H1 (cell line): ENCODE results near the gene GRM1. TPM values are rescaled to one million over a fixed set of nuclear protein-coding genes. Genes with fewer than 3 reads are reported as not detected.

Experiments used
- CTCF ChIA-PET: fragments of 300-600 bp; sonication (Branson Sonifier 250); formaldehyde crosslinking; loops from one replicate; lab custom pipeline; 2021; ENCODE audit not compliant: partially characterized antibody; lab: Charles Lee
- POLR2A ChIA-PET: fragments of 300-600 bp; sonication (Branson Sonifier 250); formaldehyde crosslinking; loops from one replicate; lab custom pipeline; 2021; ENCODE audit warnings: inconsistent platforms; ENCODE audit not compliant: partially characterized antibody; lab: Charles Lee
- DNase-seq, 2 experiments: peaks; one replicate each; pipeline versions ENCODE4 v3.0.0 to v3.0.0-alpha.2; 2010 to 2022; ENCODE audit warnings: low spot score in 2 of 2, low read depth in 1 of 2, mixed read lengths in 1 of 2
- FAIRE-seq: peaks from 2 replicates; lab custom pipeline; 2011; peaks lifted over from hg19 to GRCh38; lab: Jason Lieb, UNC
- H2AFZ ChIP-seq: 2 replicates; pipeline ENCODE4 v1.8.1; 2012; ENCODE audit warnings: low read length, inconsistent platforms
- H2AK5ac ChIP-seq: 2 replicates; pipeline ENCODE4 v1.6.1; 2013; ENCODE audit warnings: low read depth, low read length
- H2BK120ac ChIP-seq: replicated peaks from 2 replicates; pipeline ENCODE3; 2013; ENCODE audit warnings: low read depth, low read length, inconsistent platforms
- H2BK12ac ChIP-seq: 2 replicates; pipeline ENCODE4 v1.6.1; 2013; ENCODE audit warnings: low read depth, low read length
- H2BK15ac ChIP-seq: 2 replicates; pipeline ENCODE4 v1.6.1; 2013; ENCODE audit warnings: low read length
- H2BK20ac ChIP-seq: 2 replicates; pipeline ENCODE4 v1.6.1; 2013; ENCODE audit warnings: low read length
- H2BK5ac ChIP-seq: 2 replicates; pipeline ENCODE4 v1.6.1; 2013; ENCODE audit warnings: low read depth, low read length
- H3K14ac ChIP-seq: 2 replicates; pipeline ENCODE4 v1.6.1; 2013; ENCODE audit warnings: inconsistent platforms; ENCODE audit not compliant: insufficient read length
- H3K18ac ChIP-seq: 2 replicates; pipeline ENCODE4 v1.6.1; 2013; ENCODE audit warnings: low read length; ENCODE audit errors: extremely low read depth
- H3K23ac ChIP-seq: 2 replicates; pipeline ENCODE4 v1.6.1; 2013; ENCODE audit warnings: inconsistent platforms; ENCODE audit not compliant: insufficient read length
- H3K23me2 ChIP-seq: 2 replicates; pipeline ENCODE4 v1.6.1; 2013; ENCODE audit warnings: low read depth, low read length
- H3K27ac ChIP-seq: 2 replicates; pipeline ENCODE4 v1.6.1; 2011; ENCODE audit warnings: low read depth, low read length, inconsistent platforms
- H3K27me3 ChIP-seq, 4 experiments: replicated peaks in 1 of 4; 1 replicate in 1 of 4; 2 replicates in 3 of 4; pipeline versions ENCODE4 v1.6.1 to v1.8.1; 2011 to 2013; ENCODE audit warnings: low read length in 3 of 4, mild to moderate bottlenecking in 3 of 4, inconsistent platforms in 2 of 4, mixed read lengths in 2 of 4, moderate library complexity in 1 of 4; ENCODE audit not compliant: control insufficient read depth in 3 of 4, insufficient read depth in 3 of 4; ENCODE audit errors: extremely low read depth in 1 of 4
- H3K36me3 ChIP-seq, 4 experiments: 2 replicates each; pipeline versions ENCODE4 v1.6.1 to v1.8.1; 2011 to 2013; ENCODE audit warnings: mild to moderate bottlenecking in 4 of 4, low read length in 3 of 4, moderate library complexity in 2 of 4, control low read depth in 1 of 4, inconsistent platforms in 1 of 4; ENCODE audit not compliant: insufficient read depth in 4 of 4, control insufficient read depth in 2 of 4
- H3K4ac ChIP-seq: replicated peaks from 2 replicates; pipeline ENCODE3; 2013; ENCODE audit warnings: low read length, low read depth, mixed read lengths, inconsistent platforms; ENCODE audit not compliant: insufficient read length
- H3K4me1 ChIP-seq, 4 experiments: replicated peaks in 1 of 4; 1 replicate in 1 of 4; 2 replicates in 3 of 4; pipeline versions ENCODE4 v1.6.1 to v1.8.1; 2011 to 2013; ENCODE audit warnings: low read length in 3 of 4, inconsistent platforms in 2 of 4, mixed read lengths in 1 of 4; ENCODE audit not compliant: insufficient read depth in 4 of 4, control insufficient read depth in 3 of 4
- H3K4me2 ChIP-seq, 2 experiments: 2 replicates each; pipeline versions ENCODE4 v1.6.1 to v1.8.1; 2011 to 2013; ENCODE audit warnings: low read depth in 2 of 2, low read length in 2 of 2, control low read depth in 1 of 2, inconsistent platforms in 1 of 2, mild to moderate bottlenecking in 1 of 2; ENCODE audit not compliant: insufficient read depth in 1 of 2
- H3K4me3 ChIP-seq, 4 experiments: fragments of 200-600, 300-600 bp in 1 of 4; sonication (generic), shearing (Covaris generic), sonication (Bioruptor Twin) in 1 of 4; 2 replicates each; pipeline versions ENCODE4 v1.5.1 to v1.8.1; 2011 to 2016; ENCODE audit warnings: low read length in 4 of 4, low read depth in 3 of 4, control low read depth in 2 of 4, inconsistent platforms in 2 of 4, mild to moderate bottlenecking in 2 of 4, mixed read lengths in 1 of 4, moderate library complexity in 1 of 4; ENCODE audit not compliant: insufficient read depth in 2 of 4; ENCODE audit errors: extremely low read depth in 1 of 4
- H3K56ac ChIP-seq: replicated peaks from 2 replicates; pipeline ENCODE3; 2013; ENCODE audit warnings: low read depth, mild to moderate bottlenecking, mixed read lengths, low read length, inconsistent platforms; ENCODE audit not compliant: insufficient read length
- H3K79me1 ChIP-seq: 2 replicates; pipeline ENCODE4 v1.6.1; 2013; ENCODE audit warnings: low read depth, low read length, control low read depth
- H3K79me2 ChIP-seq, 2 experiments: 2 replicates each; pipeline versions ENCODE4 v1.6.1 to v1.8.1; 2012 to 2013; ENCODE audit warnings: low read length in 2 of 2, mild to moderate bottlenecking in 2 of 2, inconsistent platforms in 1 of 2; ENCODE audit not compliant: insufficient read depth in 2 of 2, control insufficient read depth in 1 of 2
- H3K9ac ChIP-seq, 4 experiments: replicated peaks in 1 of 4; 1 replicate in 1 of 4; 2 replicates in 3 of 4; pipeline versions ENCODE4 v1.6.1 to v1.8.1; 2011 to 2013; ENCODE audit warnings: low read depth in 3 of 4, low read length in 3 of 4, control low read depth in 2 of 4, mild to moderate bottlenecking in 2 of 4, moderate library complexity in 2 of 4, inconsistent platforms in 1 of 4; ENCODE audit errors: extremely low read depth in 1 of 4
- H3K9me3 ChIP-seq, 2 experiments: 2 replicates each; pipeline versions ENCODE4 v1.6.1 to v1.8.1; 2012 to 2013; ENCODE audit warnings: mild to moderate bottlenecking in 2 of 2, moderate library complexity in 2 of 2, control low read depth in 1 of 2, inconsistent platforms in 1 of 2, low read depth in 1 of 2, low read length in 1 of 2, mixed read lengths in 1 of 2; ENCODE audit not compliant: insufficient read depth in 2 of 2
- H4K20me1 ChIP-seq, 2 experiments: replicated peaks in 1 of 2; 2 replicates each; pipeline versions ENCODE3 to v1.8.1; 2011 to 2013; ENCODE audit warnings: inconsistent platforms in 2 of 2, low read length in 2 of 2, mild to moderate bottlenecking in 1 of 2; ENCODE audit not compliant: insufficient read depth in 2 of 2, control insufficient read depth in 1 of 2
- H4K5ac ChIP-seq: 2 replicates; pipeline ENCODE4 v1.6.1; 2013; ENCODE audit warnings: low read length, low read depth, mixed read lengths, inconsistent platforms; ENCODE audit not compliant: insufficient read length
- H4K8ac ChIP-seq: 2 replicates; pipeline ENCODE4 v1.8.0; 2013; ENCODE audit warnings: mild to moderate bottlenecking, moderate library complexity, low read length, inconsistent platforms; ENCODE audit not compliant: insufficient read depth; ENCODE audit errors: extremely low read depth
- H4K91ac ChIP-seq: replicated peaks from 2 replicates; pipeline ENCODE3; 2013; ENCODE audit warnings: low read length, mixed read lengths, inconsistent platforms; ENCODE audit not compliant: insufficient read length
- BRCA1 ChIP-seq: IDR thresholded peaks from 2 replicates; pipeline ENCODE4 v1.6.1; 2012; ENCODE audit warnings: low read depth, low read length, improper control_type of control experiment
- HDAC2 ChIP-seq, 2 experiments: fragments of 300-600 bp in 1 of 2; sonication (generic) in 1 of 2; IDR thresholded peaks; 2 replicates each; pipeline ENCODE4 v1.6.1; 2011 to 2012; ENCODE audit warnings: low read depth in 2 of 2, low read length in 2 of 2, mild to moderate bottlenecking in 2 of 2, moderate library complexity in 2 of 2, borderline replicate concordance in 1 of 2, inconsistent platforms in 1 of 2
- RXRA ChIP-seq: IDR thresholded peaks from 2 replicates; pipeline ENCODE4 v1.6.1; 2011; ENCODE audit warnings: low read depth, mild to moderate bottlenecking, low read length, moderate library complexity; ENCODE audit not compliant: insufficient read depth
- WGBS, 2 experiments: shearing (Covaris generic) in 1 of 2; methylation state at CpG; one replicate each; pipeline versions ENCODE4 v1.1.6 to v1.1.7; 2013 to 2015; ENCODE audit warnings: low lambda C conversion rate in 2 of 2, mixed read lengths in 2 of 2, inconsistent platforms in 1 of 2, low coverage in 1 of 2, missing lambda C conversion rate in 1 of 2; ENCODE audit not compliant: insufficient replicate concordance in 2 of 2, insufficient coverage in 1 of 2, insufficient read length in 1 of 2; ENCODE audit errors: extremely low coverage in 1 of 2, missing lambda C conversion rate in 1 of 2; 5-methylcytosine and 5-hydroxymethylcytosine counted together
- polyA plus RNA-seq, 7 experiments: library from polyadenylated mRNA; depleted of rRNA in 3 of 7; stranded (reverse) in 5 of 7; unstranded in 2 of 7; fragments of >200 nt in 5 of 7; fragments of 200-250 nt in 2 of 7; gene quantifications; 1 replicate in 5 of 7; 2 replicates in 1 of 7; 4 replicates in 1 of 7; pipeline versions ENCODE4 v1.2.1 to v1.2.3, GENCODE V29; 2011 to 2013; ENCODE audit warnings: missing spikeins in 2 of 7, mixed read lengths in 2 of 7
- total RNA-seq: library from RNA; stranded (reverse); fragmentation: NEBNext Ultra II Directional; extraction: Animal tissue kit (Norgen Biotek cat#: 25700); gene quantifications from 2 replicates; pipeline ENCODE4 v1.2.1, GENCODE V29; 2021

GRM1 gene
- total and polyA plus RNA-seq, 2 of the 8 experiments (the other 6 are each of a cell fraction or from before 2014, with no cell fraction given) = 0.15 to 1.3 TPM

- Histone ChIP-seq H2AK5ac (no peak overlapping the region), H4K8ac (no peak overlapping the region; the same call in 1 of the 2 replicates), H3K27ac (no peak overlapping the region), H3K4ac (no peak overlapping the region), H3K4me1 (peaks cover 3 to 7% (median 4%) of the 10 kb centered on the region in 4 experiments; a peak in 5 of 7 replicates), H3K56ac (no peak overlapping the region), H3K27me3 (no peaks in the 10 kb centered on the region), H2BK12ac (no peak overlapping the region), H2BK120ac (no peak overlapping the region), H4K5ac (no peak overlapping the region), H3K23me2 (no peaks in the 10 kb centered on the region), H3K79me1 (no peaks in the 10 kb centered on the region), H2BK5ac (no peak overlapping the region), H3K18ac (no peak overlapping the region), H3K4me3 (no peak overlapping the region), H3K9me3 (no peaks in the 10 kb centered on the region), H4K91ac (no peak overlapping the region), H2BK20ac (no peak overlapping the region), H3K36me3 (no peaks in the 10 kb centered on the region), H3K23ac (no peak overlapping the region), H4K20me1 (no peaks in the 10 kb centered on the region), H3K79me2 (no peaks in the 10 kb centered on the region), H3K9ac (no peak overlapping the region), H2BK15ac (no peak overlapping the region), H3K4me2 (no peak overlapping the region), H2AFZ (0 out of 2 replicates have a peak overlapping the region, but pooled peaks have one; percentile 17), H3K14ac (no peak overlapping the region)
- no peak for TF ChIP-seq BRCA1
- TF ChIP-seq RXRA = no peak
- no peak for TF ChIP-seq HDAC2 (IDR thresholded peaks at IDR 0.05; ENCODE audit: borderline replicate concordance in 1 of 2, low read depth in 2 of 2, low read length in 2 of 2)
- ChIA-PET POLR2A (no interaction called here), CTCF (no interaction called here)
- DNase-seq = no peak
- WGBS, 2 experiments = 89% methylated on average over 5 of the region's 5 CpGs; no CpG with 5 or more reads in 1 of the 2 experiments
- FAIRE-seq = no peak
These were observed 323.3 kb downstream of the GRM1 start for GRCh38 chr6:146352163-146352562.
